H9 (cell line): ENCODE data around the gene CD86. TPM values are rescaled to one million over a fixed set of nuclear protein-coding genes. Genes with fewer than 3 reads are reported as not detected.

Experiments used
- DNase-seq: peaks from one replicate; pipeline ENCODE4 v3.0.0-alpha.2; 2017
- H2AFZ ChIP-seq: one replicate; pipeline ENCODE4 v1.6.1; 2013; ENCODE audit warnings: mild to moderate bottlenecking, low read length, control low read depth, moderate library complexity
- H2AK5ac ChIP-seq: 2 replicates; pipeline ENCODE4 v1.6.1; 2013; ENCODE audit warnings: low read length, control low read depth, mixed read lengths; ENCODE audit not compliant: insufficient read length
- H2BK120ac ChIP-seq: one replicate; pipeline ENCODE4 v1.6.1; 2013; ENCODE audit warnings: low read depth, mild to moderate bottlenecking, low read length, control low read depth, inconsistent platforms; ENCODE audit not compliant: poor library complexity, severe bottlenecking
- H2BK12ac ChIP-seq: 2 replicates; pipeline ENCODE4 v1.6.1; 2013; ENCODE audit warnings: low read length, control low read depth, mixed read lengths, low read depth; ENCODE audit not compliant: insufficient read length
- H2BK15ac ChIP-seq: 2 replicates; pipeline ENCODE4 v1.6.1; 2013; ENCODE audit warnings: low read depth, low read length, control low read depth
- H2BK20ac ChIP-seq: one replicate; pipeline ENCODE4 v1.6.1; 2013; ENCODE audit warnings: low read depth, mild to moderate bottlenecking, low read length, control low read depth, inconsistent platforms; ENCODE audit not compliant: poor library complexity, severe bottlenecking
- H2BK5ac ChIP-seq: 2 replicates; pipeline ENCODE4 v1.6.1; 2013; ENCODE audit warnings: low read length, control low read depth, mixed read lengths; ENCODE audit not compliant: insufficient read length
- H3K14ac ChIP-seq: 2 replicates; pipeline ENCODE4 v1.6.1; 2013; ENCODE audit warnings: low read length, control low read depth; ENCODE audit not compliant: insufficient read depth
- H3K18ac ChIP-seq: 2 replicates; pipeline ENCODE4 v1.6.1; 2013; ENCODE audit warnings: low read depth, mild to moderate bottlenecking, mixed read lengths, low read length, control low read depth; ENCODE audit not compliant: insufficient read length
- H3K23ac ChIP-seq: 2 replicates; pipeline ENCODE4 v1.6.1; 2013; ENCODE audit warnings: low read length, control low read depth, mixed read lengths, low read depth; ENCODE audit not compliant: insufficient read length
- H3K23me2 ChIP-seq: 2 replicates; pipeline ENCODE4 v1.6.1; 2013; ENCODE audit warnings: low read depth, mild to moderate bottlenecking, mixed read lengths, low read length, control low read depth; ENCODE audit not compliant: insufficient read length, poor library complexity, severe bottlenecking
- H3K27ac ChIP-seq: 2 replicates; pipeline ENCODE4 v1.5.1; 2013; ENCODE audit warnings: low read length, control low read depth, mixed read lengths, low read depth; ENCODE audit not compliant: insufficient read length
- H3K27me3 ChIP-seq: 2 replicates; pipeline ENCODE4 v1.6.1; 2013; ENCODE audit warnings: low read length, control low read depth, inconsistent platforms; ENCODE audit not compliant: insufficient read depth
- H3K4ac ChIP-seq: 2 replicates; pipeline ENCODE4 v1.6.1; 2013; ENCODE audit warnings: low read depth, mild to moderate bottlenecking, control low read depth, inconsistent platforms, low read length, moderate library complexity
- H3K4me1 ChIP-seq: 2 replicates; pipeline ENCODE4 v1.6.1; 2013; ENCODE audit warnings: low read length, control low read depth, inconsistent platforms; ENCODE audit not compliant: insufficient read depth
- H3K4me2 ChIP-seq: 2 replicates; pipeline ENCODE4 v1.6.1; 2013; ENCODE audit warnings: low read length, control low read depth, mixed read lengths; ENCODE audit not compliant: insufficient read length, insufficient read depth
- H3K56ac ChIP-seq: 2 replicates; pipeline ENCODE4 v1.6.1; 2013; ENCODE audit warnings: low read depth, mild to moderate bottlenecking, mixed read lengths, low read length, control low read depth; ENCODE audit not compliant: insufficient read length
- H3K79me1 ChIP-seq: 2 replicates; pipeline ENCODE4 v1.6.1; 2013; ENCODE audit warnings: low read depth, mild to moderate bottlenecking, moderate library complexity, low read length, control low read depth, inconsistent platforms; ENCODE audit not compliant: insufficient read depth, poor library complexity, severe bottlenecking
- H3K79me2 ChIP-seq: 2 replicates; pipeline ENCODE4 v1.6.1; 2013; ENCODE audit warnings: low read length, control low read depth, inconsistent platforms; ENCODE audit not compliant: insufficient read depth
- H3K9ac ChIP-seq: 2 replicates; pipeline ENCODE4 v1.6.1; 2013; ENCODE audit warnings: low read length, control low read depth, mixed read lengths; ENCODE audit not compliant: insufficient read length; ENCODE audit errors: extremely low read depth
- H3K9me3 ChIP-seq: one replicate; pipeline ENCODE4 v1.6.1; 2013; ENCODE audit warnings: low read depth, low read length, inconsistent platforms; ENCODE audit not compliant: control insufficient read depth
- H3T11ph ChIP-seq: one replicate; pipeline ENCODE4 v1.6.1; 2013; ENCODE audit warnings: mild to moderate bottlenecking, low read length, control low read depth, inconsistent platforms
- H4K20me1 ChIP-seq: one replicate; pipeline ENCODE4 v1.6.1; 2013; ENCODE audit not compliant: control insufficient read depth, insufficient read length, insufficient read depth
- H4K5ac ChIP-seq: 2 replicates; pipeline ENCODE4 v1.6.1; 2013; ENCODE audit warnings: low read depth, mild to moderate bottlenecking, mixed read lengths, low read length, control low read depth; ENCODE audit not compliant: insufficient read length
- H4K8ac ChIP-seq: replicated peaks from 2 replicates; pipeline ENCODE4 v1.6.1; 2013; ENCODE audit warnings: low read length, control low read depth, mixed read lengths, low read depth; ENCODE audit not compliant: insufficient read length
- H4K91ac ChIP-seq: 2 replicates; pipeline ENCODE4 v1.6.1; 2013; ENCODE audit warnings: low read depth, mild to moderate bottlenecking, moderate library complexity, mixed read lengths, low read length, control low read depth; ENCODE audit not compliant: insufficient read length
- H3K27ac Mint-ChIP-seq, 3 experiments: 2 replicates in 2 of 3; 3 replicates in 1 of 3; pipeline ENCODE4 v1.8.0; 2020 to 2021; ENCODE audit warnings: mixed read lengths in 3 of 3, mild to moderate bottlenecking in 1 of 3, moderate library complexity in 1 of 3
- H3K27me3 Mint-ChIP-seq: 2 replicates; pipeline ENCODE4 v1.8.0; 2021; ENCODE audit warnings: low read depth, mild to moderate bottlenecking, moderate library complexity, mixed read lengths
- H3K36me3 Mint-ChIP-seq, 3 experiments: 2 replicates in 2 of 3; 3 replicates in 1 of 3; pipeline ENCODE4 v1.8.0; 2020 to 2021; ENCODE audit warnings: low read depth in 3 of 3, mixed read lengths in 3 of 3; ENCODE audit not compliant: insufficient read depth in 1 of 3
- H3K4me1 Mint-ChIP-seq, 2 experiments: 2 replicates each; pipeline ENCODE4 v1.8.0; 2020; ENCODE audit warnings: mixed read lengths in 2 of 2
- H3K4me3 Mint-ChIP-seq, 2 experiments: 2 replicates in 1 of 2; 3 replicates in 1 of 2; pipeline ENCODE4 v1.8.0; 2020 to 2021; ENCODE audit warnings: mild to moderate bottlenecking in 2 of 2, mixed read lengths in 2 of 2, moderate library complexity in 1 of 2
- H3K9me3 Mint-ChIP-seq, 2 experiments: 2 replicates in 1 of 2; 3 replicates in 1 of 2; pipeline ENCODE4 v1.8.0; 2020; ENCODE audit warnings: mild to moderate bottlenecking in 2 of 2, mixed read lengths in 2 of 2, moderate library complexity in 1 of 2
- WGBS: extraction: QIAGEN DNeasy Blood & Tissue Kit; methylation state at CpG from one replicate; pipeline ENCODE4 v1.1.7; 2013; ENCODE audit warnings: missing lambda C conversion rate, low lambda C conversion rate, mixed read lengths; ENCODE audit not compliant: insufficient read length; ENCODE audit errors: extremely low coverage; 5-methylcytosine and 5-hydroxymethylcytosine counted together
- total RNA-seq: library from RNA; stranded (reverse); gene quantifications from 2 replicates; pipeline ENCODE4 v1.2.1, GENCODE V29; 2021
- TF ChIP-seq, protein P1 (sequence below): fragments of 200-600 bp; sonication (generic); conservative IDR thresholded peaks from 3 replicates; pipeline ENCODE4 v1.8.0; 2021; ENCODE audit warnings: antibody characterized with exemption, mild to moderate bottlenecking

The CD86 gene
- total RNA-seq, 1 experiment from 2014 or later, result not detected

DNA sequence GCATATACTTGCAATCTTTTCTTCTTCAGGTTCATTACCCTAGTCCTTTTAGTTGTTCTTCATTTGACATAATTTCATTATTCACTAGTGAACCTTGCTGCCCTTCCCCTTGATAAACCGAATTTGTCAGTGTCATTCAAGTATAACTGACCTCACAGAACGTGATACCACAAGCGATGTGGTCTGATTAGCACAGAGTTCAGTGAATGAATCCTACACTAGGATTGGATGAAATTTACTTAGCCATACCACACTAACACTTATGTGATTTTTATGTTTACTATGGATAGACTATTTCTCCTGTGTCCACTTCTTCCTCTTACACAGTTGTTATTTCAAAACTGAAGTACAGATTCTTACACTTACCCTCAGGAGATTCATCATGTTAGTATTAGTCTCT lies 27.2 kb downstream of the CD86 start:
- H2AFZ ChIP-seq, result no peak overlapping the region
- H3K4me1 Mint-ChIP-seq, result peaks cover 3 to 5% of the 10 kb centered on the region in 2 experiments; a peak in 3 of 4 replicates
- no peak overlapping the region for H2BK5ac ChIP-seq
- no peaks in the 10 kb centered on the region; the same call in 1 of the 2 replicates for H3K27me3 ChIP-seq
- no peak overlapping the region for H3K14ac ChIP-seq
- no peaks in the 10 kb centered on the region for H3K9me3 Mint-ChIP-seq
- H3K4me1 ChIP-seq, result no peaks in the 10 kb centered on the region
- H4K20me1 ChIP-seq, result no peaks in the 10 kb centered on the region
- H3K23ac ChIP-seq, result no peak overlapping the region
- no peaks in the 10 kb centered on the region for H3K79me2 ChIP-seq
- H3K4me3 Mint-ChIP-seq, result no peak overlapping the region
- WGBS, result no CpG with 5 or more reads among the region's 3 CpGs
- no peaks in the 10 kb centered on the region for H3K36me3 Mint-ChIP-seq
- no peak overlapping the region for H2BK12ac ChIP-seq
- no peak overlapping the region for H4K8ac ChIP-seq
- TF ChIP-seq, protein P1, sequence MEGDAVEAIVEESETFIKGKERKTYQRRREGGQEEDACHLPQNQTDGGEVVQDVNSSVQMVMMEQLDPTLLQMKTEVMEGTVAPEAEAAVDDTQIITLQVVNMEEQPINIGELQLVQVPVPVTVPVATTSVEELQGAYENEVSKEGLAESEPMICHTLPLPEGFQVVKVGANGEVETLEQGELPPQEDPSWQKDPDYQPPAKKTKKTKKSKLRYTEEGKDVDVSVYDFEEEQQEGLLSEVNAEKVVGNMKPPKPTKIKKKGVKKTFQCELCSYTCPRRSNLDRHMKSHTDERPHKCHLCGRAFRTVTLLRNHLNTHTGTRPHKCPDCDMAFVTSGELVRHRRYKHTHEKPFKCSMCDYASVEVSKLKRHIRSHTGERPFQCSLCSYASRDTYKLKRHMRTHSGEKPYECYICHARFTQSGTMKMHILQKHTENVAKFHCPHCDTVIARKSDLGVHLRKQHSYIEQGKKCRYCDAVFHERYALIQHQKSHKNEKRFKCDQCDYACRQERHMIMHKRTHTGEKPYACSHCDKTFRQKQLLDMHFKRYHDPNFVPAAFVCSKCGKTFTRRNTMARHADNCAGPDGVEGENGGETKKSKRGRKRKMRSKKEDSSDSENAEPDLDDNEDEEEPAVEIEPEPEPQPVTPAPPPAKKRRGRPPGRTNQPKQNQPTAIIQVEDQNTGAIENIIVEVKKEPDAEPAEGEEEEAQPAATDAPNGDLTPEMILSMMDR, result no peak
- no peak overlapping the region for H3K56ac ChIP-seq
- H3K79me1 ChIP-seq, result no peaks in the 10 kb centered on the region
- H3K18ac ChIP-seq, result no peak overlapping the region
- no peaks in the 10 kb centered on the region for H3K9me3 ChIP-seq
- H2BK15ac ChIP-seq, result no peak overlapping the region
- H3T11ph ChIP-seq, result no peak overlapping the region
- peaks cover 4% of the 10 kb centered on the region for H3K27me3 Mint-ChIP-seq
- H3K9ac ChIP-seq, result no peak overlapping the region
- no peak overlapping the region for H2BK20ac ChIP-seq
- H3K23me2 ChIP-seq, result no peaks in the 10 kb centered on the region
- DNase-seq, result no peak
- H2BK120ac ChIP-seq, result no peak overlapping the region
- H4K5ac ChIP-seq, result no peak overlapping the region
- no peak overlapping the region for H3K27ac ChIP-seq
- no peak overlapping the region for H2AK5ac ChIP-seq
- H4K91ac ChIP-seq, result no peak overlapping the region
- H3K4ac ChIP-seq, result no peak overlapping the region
- no peak overlapping the region for H3K27ac Mint-ChIP-seq
- H3K4me2 ChIP-seq, result no peak overlapping the region
